Testis (tissue), 3 donors: ENCODE data around the gene TGM6. TPM values are rescaled to one million over a fixed set of nuclear protein-coding genes. Genes with fewer than 3 reads are reported as not detected.

Experiments used
- DNase-seq: peaks from one replicate; pipeline ENCODE4 v3.0.0-alpha.2; 2019
- H3K27ac ChIP-seq, 2 donors: fragments of 200-600 bp; sonication (generic); one replicate each; pipeline ENCODE4 v1.5.1; 2019
- H3K27me3 ChIP-seq: fragments of 200-600 bp; sonication (generic); one replicate; pipeline ENCODE4 v1.5.1; 2019
- H3K36me3 ChIP-seq: fragments of 200-600 bp; sonication (generic); one replicate; pipeline ENCODE4 v1.5.1; 2017; ENCODE audit warnings: low read depth; ENCODE audit errors: missing control alignments
- H3K4me1 ChIP-seq: fragments of 200-600 bp; sonication (generic); one replicate; pipeline ENCODE4 v1.5.1; 2019
- H3K4me3 ChIP-seq, 2 donors: fragments of 200-600 bp; sonication (generic); one replicate each; pipeline ENCODE4 v1.5.1; 2017 to 2019
- H3K9me3 ChIP-seq: fragments of 200-600 bp; sonication (generic); one replicate; pipeline ENCODE4 v1.5.1; 2017
- POLR2A ChIP-seq: fragments of 450-650 bp; IDR thresholded peaks from one replicate; pipeline ENCODE4 v1.6.1; 2017; ENCODE audit warnings: antibody characterized with exemption, mild to moderate bottlenecking, moderate library complexity
- WGBS, 2 donors: methylation state at CpG; one replicate each; pipeline ENCODE4 v1.1.5; 2018; 5-methylcytosine and 5-hydroxymethylcytosine counted together
- intact Hi-C: fragments of 100-400 bp; cut with DNase I; formaldehyde crosslinking; loops from one replicate; pipeline ENCODE4 v1.15.1; 2023; ENCODE audit warnings: low total_unique reads
- polyA plus RNA-seq: library from polyadenylated mRNA; stranded (reverse); fragments of 350-450 nt; fragmentation: Illumina TruSeq; extraction: RNeasy Lipid Tissue Mini Kit (QIAGEN cat#74804); gene quantifications from one replicate; pipeline ENCODE4 v1.2.3, GENCODE V29; 2014; ENCODE audit warnings: low read depth, low replicate concordance; ENCODE audit not compliant: insufficient read depth
- total RNA-seq, 2 donors: library from RNA; depleted of rRNA; stranded (reverse); fragments of >200 nt; gene quantifications; one replicate each; pipeline ENCODE4 v1.2.3, GENCODE V29; 2016
- TF ChIP-seq, protein P1 (sequence below), 3 experiments: fragments of 450-650 bp in 2 of 3; fragments of 200-600 bp in 1 of 3; sonication (generic) in 1 of 3; IDR thresholded peaks; one replicate each; pipeline ENCODE4 v1.5.1; 2016 to 2019; ENCODE audit warnings: antibody characterized with exemption in 3 of 3, mild to moderate bottlenecking in 2 of 3, moderate library complexity in 1 of 3

The TGM6 gene
- total and polyA plus RNA-seq, 3 donors from 2014 or later: not detected

- no peaks in the 10 kb centered on the region for H3K4me1 ChIP-seq
- no peak overlapping the region for H3K27ac ChIP-seq
- DNase-seq: no peak
- H3K27me3 ChIP-seq: no peaks in the 10 kb centered on the region
- intact Hi-C loops: no loop called here
- TF ChIP-seq, protein P1, sequence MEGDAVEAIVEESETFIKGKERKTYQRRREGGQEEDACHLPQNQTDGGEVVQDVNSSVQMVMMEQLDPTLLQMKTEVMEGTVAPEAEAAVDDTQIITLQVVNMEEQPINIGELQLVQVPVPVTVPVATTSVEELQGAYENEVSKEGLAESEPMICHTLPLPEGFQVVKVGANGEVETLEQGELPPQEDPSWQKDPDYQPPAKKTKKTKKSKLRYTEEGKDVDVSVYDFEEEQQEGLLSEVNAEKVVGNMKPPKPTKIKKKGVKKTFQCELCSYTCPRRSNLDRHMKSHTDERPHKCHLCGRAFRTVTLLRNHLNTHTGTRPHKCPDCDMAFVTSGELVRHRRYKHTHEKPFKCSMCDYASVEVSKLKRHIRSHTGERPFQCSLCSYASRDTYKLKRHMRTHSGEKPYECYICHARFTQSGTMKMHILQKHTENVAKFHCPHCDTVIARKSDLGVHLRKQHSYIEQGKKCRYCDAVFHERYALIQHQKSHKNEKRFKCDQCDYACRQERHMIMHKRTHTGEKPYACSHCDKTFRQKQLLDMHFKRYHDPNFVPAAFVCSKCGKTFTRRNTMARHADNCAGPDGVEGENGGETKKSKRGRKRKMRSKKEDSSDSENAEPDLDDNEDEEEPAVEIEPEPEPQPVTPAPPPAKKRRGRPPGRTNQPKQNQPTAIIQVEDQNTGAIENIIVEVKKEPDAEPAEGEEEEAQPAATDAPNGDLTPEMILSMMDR (IDR thresholded peaks at IDR 0.05): no peak
- no peak for TF ChIP-seq POLR2A
- H3K4me3 ChIP-seq: no peak overlapping the region
- no peaks in the 10 kb centered on the region for H3K9me3 ChIP-seq
- no peaks in the 10 kb centered on the region for H3K36me3 ChIP-seq
- 89 to 91% methylated on average over 1 of the region's 1 CpG for WGBS, 2 donors
These were observed 68.7 kb downstream of the TGM6 start for GRCh38 chr20:2449386-2449785.

- TF ChIP-seq POLR2A: no peak
- TF ChIP-seq, protein P1 (IDR thresholded peaks at IDR 0.05): no peak
- H3K27me3 ChIP-seq: no peaks in the 10 kb centered on the region
- no peaks in the 10 kb centered on the region for H3K36me3 ChIP-seq
- intact Hi-C loops: no loop called here
- whole genome bisulfite sequencing, 2 donors: 67 to 85% methylated on average over 5 of the region's 5 CpGs
- H3K9me3 ChIP-seq: no peaks in the 10 kb centered on the region
- no peak for DNase-seq
- H3K4me3 ChIP-seq: no peak overlapping the region
- H3K4me1 ChIP-seq: no peaks in the 10 kb centered on the region
- no peak overlapping the region for H3K27ac ChIP-seq
These were observed 70.7 kb downstream of the TGM6 start for GRCh38 chr20:2451422-2451821.

GRCh38 chr20:2451939-2452732 lies 71.4 kb downstream of the TGM6 start:
- H3K36me3 ChIP-seq: no peaks in the 10 kb centered on the region
- no peak overlapping the region for H3K27ac ChIP-seq
- H3K4me3 ChIP-seq: no peak overlapping the region
- TF ChIP-seq, protein P1 (IDR thresholded peaks at IDR 0.05): peak; percentile 49 to 79 (median 72)
- no peak for TF ChIP-seq POLR2A
- H3K27me3 ChIP-seq: no peaks in the 10 kb centered on the region
- H3K9me3 ChIP-seq: no peaks in the 10 kb centered on the region
- intact Hi-C loops: no loop called here
- H3K4me1 ChIP-seq: no peaks in the 10 kb centered on the region
- 58 to 64% methylated on average over 8 of the region's 8 CpGs for WGBS, 2 donors
- DNase-seq: peak; percentile 85

GRCh38 chr20:2453792-2454191 lies 73.1 kb downstream of the TGM6 start:
- whole genome bisulfite sequencing, 2 donors: 81 to 86% methylated on average over 3 of the region's 3 CpGs
- no peaks in the 10 kb centered on the region for H3K4me1 ChIP-seq
- DNase-seq: no peak
- no peaks in the 10 kb centered on the region for H3K36me3 ChIP-seq
- no peaks in the 10 kb centered on the region for H3K9me3 ChIP-seq
- H3K27me3 ChIP-seq: no peaks in the 10 kb centered on the region
- H3K4me3 ChIP-seq: no peak overlapping the region
- intact Hi-C loops: no loop called here
- H3K27ac ChIP-seq: no peak overlapping the region
- TF ChIP-seq POLR2A: no peak
- TF ChIP-seq, protein P1 (IDR thresholded peaks at IDR 0.05): no peak
